ELF-1 (cell line): Measurements from ENCODE around the gene LCN10.

Experiments used
- DNase-seq: peaks from one replicate; pipeline ENCODE4 v3.0.0-alpha.2; 2016; ENCODE audit warnings: low read depth, low spot score

LCN10 gene

GRCh38 chr9:136754626-136755301 is 12.0 kb upstream of the LCN10 start:
- peak; percentile 45 for DNase-seq

GRCh38 chr9:136754059-136754572 is 11.4 kb upstream of the LCN10 start:
- no peak for DNase-seq

DNA sequence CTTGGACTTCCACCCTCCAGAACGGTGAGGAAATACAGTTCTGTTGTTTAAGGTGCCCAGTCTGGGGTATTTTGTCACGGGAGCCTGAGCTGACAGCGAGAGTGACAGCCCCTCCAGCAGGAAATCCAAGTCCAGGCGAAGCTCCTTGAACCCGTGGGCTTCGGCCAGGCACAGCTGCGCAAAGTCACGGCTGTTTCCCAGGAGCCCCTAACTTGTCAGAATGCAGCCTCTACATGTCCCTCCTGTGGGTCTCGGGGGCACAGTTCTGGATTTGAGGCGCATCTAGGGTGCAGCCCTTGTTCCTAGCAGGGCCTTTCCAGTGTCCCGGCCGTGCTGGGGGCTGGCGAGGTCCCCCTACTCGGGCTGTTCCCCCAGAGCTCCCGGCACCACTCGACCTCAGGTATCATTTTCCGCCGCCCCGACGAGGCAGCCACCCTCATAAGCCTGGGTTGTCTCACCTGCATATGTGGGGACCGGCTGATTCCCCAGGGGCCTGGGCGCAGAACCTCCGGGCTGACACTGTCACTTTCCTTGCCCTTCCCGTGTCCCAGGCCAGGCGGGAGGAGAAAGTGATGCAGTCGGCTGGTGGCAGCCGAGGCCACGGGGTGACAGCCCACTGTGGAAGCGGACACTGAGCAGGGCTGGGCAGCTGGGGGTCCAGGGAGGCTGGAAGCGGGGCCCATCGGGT is 10.8 kb upstream of the LCN10 start:
- no peak for DNase-seq

DNA sequence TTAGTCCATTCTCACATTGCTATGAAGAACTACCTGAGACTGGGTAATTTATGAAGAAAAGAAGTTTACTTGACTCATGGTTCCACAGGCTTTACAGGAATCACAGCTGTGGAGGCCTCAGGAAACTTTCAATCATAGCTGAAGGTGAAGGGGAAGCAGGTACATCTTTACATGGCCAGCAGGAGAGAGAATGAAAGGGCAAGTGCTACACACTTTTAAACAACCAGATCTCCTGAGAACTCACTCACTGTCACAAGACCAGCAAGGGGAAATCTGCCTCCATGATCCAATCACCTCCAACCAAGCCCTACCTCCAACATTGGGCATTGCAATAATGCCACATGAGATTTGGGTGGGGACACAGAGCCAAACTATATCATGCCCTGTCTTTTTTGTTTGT is 9.1 kb upstream of the LCN10 start:
- DNase-seq = no peak

DNA sequence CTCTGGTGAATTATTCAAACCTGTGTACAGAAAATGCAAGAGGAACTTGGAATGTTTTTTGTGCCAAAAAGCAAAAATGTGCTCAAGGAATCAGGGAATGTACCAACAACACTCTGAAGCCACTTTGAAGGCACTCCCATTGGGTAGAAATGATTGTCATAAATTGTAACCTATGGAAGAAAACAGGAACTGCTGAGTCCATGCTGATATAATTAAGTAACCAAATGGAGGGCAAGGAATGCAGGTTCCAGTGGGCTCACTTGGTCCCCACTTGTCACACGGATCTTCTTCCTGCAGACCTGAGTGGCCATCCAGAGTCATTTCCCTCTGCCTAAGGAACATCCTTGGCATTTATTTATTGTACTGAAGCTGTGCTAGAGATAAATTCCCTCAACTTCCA is 8.5 kb upstream of the LCN10 start:
- DNase-seq = no peak

GRCh38 chr9:136750526-136750925 is 7.8 kb upstream of the LCN10 start:
- DNase-seq = no peak

- no peak for DNase-seq
Measured at GRCh38 chr9:136748666-136749611, 6.2 kb upstream of the LCN10 start.

DNA sequence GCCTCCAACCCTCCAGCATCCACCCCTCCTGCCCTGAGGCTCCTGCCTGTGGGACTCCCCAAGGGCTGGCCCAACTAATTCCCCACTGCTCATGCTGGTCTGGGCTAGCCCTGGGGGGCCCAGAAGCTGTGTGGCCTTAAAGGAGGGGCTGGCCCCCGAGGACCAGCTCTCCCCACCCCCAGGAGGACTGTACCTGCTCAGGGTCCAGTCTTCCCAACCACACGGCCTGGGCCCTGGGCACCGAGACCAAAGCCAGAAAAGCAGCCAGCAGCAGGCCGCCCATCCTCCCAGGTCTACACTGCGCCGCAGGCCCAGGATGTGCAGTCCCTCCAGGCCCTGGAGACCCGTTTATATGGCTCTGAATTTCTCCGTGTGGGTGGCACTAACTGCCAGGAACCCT is 5.5 kb upstream of the LCN10 start, which contains the start of gene LCN6:
TSS of gene LCN6 (minus strand) at position 325 of the 400 bp plus-strand sequence. CDS start at position 283, 42 bp downstream.
- DNase-seq = no peak

DNA sequence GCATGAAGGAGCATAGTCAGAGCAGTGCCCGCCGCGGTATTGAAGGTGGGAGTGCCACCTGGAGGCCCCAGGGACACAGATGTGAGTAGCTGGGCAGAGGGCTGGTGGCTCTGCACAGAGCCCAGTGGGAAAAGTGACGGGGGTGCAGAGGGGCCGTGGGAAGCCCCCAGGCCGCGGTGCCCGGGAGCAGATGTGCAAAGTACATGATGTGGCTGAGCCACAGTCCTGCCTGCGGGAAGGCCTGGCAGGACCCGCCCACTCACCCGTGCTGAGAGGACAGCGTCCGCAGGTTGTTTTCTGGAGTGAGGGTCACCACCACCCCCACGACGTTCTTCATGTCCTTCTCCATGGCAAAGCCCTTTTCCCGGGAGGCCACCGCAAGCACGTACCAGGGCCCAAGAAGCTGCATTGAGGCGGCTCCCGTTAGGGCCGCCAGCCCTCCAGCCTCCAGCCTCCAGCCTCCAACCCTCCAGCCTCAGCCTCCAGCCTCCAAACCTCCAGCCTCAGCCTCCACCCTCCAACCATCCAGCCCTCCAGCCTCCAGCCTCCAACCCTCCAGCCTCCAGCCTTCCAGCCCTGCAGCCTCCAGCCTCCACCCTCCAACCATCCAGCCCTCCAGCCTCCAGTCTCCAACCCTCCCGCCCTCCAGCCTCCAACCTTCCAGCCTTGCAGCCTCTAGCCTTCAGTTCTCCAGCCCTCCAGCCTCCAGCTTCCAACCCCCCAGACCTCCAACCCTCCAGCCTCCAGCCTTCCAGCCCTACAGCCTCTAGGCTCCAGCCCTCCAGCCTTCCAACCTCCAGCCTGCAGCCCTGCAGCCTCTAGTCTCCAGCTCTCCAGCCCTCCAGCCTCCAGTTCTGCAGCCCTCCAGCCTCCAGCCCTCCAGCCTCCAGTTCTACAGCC is 4.7 kb upstream of the LCN10 start:
- no peak for DNase-seq

- no peak for DNase-seq
Measured at GRCh38 chr9:136746621-136747020, 3.9 kb upstream of the LCN10 start.

- DNase-seq = no peak
Measured at GRCh38 chr9:136746155-136746490, 3.4 kb upstream of the LCN10 start.

DNA sequence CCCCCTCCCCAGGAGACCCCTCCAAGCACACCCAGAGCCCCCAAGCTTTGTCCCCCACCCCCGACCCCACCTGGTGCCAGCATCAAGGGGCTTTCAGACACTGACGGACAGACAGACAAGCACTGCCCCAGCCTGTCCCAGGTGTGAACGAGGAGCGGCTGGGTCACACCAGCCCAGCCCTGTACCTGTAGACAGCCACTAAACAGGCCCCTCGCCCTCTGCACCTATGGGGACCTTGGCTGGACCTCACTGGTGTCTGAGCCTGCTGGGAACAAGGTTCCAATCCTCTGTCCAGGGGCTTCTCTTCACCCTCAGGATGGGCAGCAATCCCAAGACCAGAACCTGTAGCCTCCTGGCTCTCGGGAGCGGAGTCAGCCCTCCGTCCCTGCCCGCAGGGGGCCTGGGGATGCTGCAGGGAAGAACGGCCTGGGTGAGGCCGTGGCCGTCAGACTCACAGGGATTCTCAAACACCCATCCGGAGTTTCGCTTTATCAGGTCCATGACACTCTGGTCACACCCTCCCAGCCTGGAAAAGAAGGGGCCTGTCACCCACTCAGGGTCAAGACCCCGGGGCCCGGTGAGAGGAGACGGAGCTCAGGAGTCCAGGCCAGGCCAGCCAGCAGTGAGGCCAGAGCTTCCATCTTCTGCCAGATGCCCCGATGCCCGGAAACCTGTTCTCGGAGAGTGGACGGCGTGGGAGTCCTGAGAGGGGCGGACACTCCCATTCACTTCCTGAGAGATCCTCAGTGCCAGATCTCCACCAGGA is 2.8 kb upstream of the LCN10 start:
- DNase-seq = no peak

- DNase-seq = no peak
Measured at GRCh38 chr9:136744773-136745172, 2.0 kb upstream of the LCN10 start.

DNA sequence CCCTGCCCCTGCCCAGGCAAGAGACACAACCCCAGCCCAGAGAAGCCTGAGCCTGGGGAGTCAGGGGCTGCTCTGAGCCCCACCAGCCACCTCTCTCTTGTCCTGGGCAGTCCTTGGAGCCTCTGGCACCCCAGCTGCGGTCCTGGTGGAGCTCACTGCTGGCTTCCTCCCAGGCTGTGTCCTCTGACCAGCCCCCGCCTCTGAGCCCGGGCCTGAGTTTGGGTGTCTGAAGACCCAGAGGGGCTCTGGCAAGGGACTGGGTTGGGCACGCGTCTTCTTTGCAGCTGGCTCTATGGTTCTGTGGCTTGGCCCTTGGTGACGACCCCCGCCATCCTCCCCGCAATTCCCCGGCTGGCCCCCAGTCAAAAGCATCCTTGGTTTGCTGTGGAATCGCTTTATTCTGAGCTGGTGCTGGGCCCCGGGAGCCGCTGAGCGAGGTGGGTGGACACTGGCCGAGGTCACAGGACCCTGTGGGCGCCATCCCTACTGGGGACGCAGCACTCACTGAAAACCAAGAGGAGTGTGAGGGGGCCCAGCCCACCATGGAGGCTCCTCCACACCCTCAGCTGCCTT is 985 bp upstream of the LCN10 start:
- DNase-seq = no peak

DNA sequence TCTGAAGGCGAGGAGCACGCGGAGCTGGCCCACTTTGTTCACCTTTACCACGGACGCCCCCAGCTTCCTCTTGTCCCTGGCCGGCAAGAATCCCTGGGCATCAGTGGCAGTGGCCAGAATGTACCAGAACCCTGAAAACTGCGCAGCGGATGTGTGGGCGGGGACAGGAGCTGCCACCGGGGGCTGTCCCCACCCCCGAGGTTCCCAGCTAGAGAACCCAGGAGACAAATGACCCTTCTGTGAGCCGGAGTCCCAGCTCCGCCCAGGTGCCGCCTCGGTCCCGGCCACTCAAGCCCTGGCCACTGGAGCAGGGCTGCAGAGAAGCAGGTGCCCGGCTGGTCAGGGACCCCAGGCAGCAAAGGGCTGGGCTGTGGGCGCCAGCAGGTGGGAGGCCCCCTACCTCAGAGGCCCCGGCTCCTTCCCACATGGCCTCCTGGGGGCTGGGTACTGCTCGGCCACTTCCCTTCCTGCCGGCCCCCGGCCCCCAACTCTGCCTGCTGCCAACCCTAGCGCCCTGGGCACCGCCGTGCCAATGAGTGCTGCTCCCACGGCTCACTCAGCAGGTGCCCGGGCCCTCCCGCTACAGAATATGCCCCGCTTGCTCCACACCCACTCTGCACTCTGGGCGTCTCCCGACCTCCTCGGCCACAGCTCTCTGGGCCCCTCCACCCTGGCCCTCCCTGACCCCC is 713 bp downstream of the LCN10 start:
- no peak for DNase-seq

- no peak for DNase-seq
Measured at GRCh38 chr9:136740971-136741882, 1.5 kb downstream of the LCN10 start.

GRCh38 chr9:136740491-136740890 is 2.2 kb downstream of the LCN10 start:
- no peak for DNase-seq

GRCh38 chr9:136740069-136740468 is 2.7 kb downstream of the LCN10 start:
- DNase-seq = no peak
